GM12878 (cell line): ENCODE results near the gene USP12. TPM values are rescaled to one million over a fixed set of nuclear protein-coding genes. Genes with fewer than 3 reads are reported as not detected.

Experiments
- ATAC-seq: fragments of 200-7000 bp; cut with Tn5 transposase; 3 replicates; pipeline ENCODE4 v1.9.1; 2020; ENCODE audit warnings: mild to moderate bottlenecking, moderate library complexity
- BruUV-seq: library from RNA; stranded (reverse); fragments of 400-500 nt; replicated peaks from 2 replicates; lab custom pipeline; 2021; lab: Mats Ljungman, UMichigan
- CTCF ChIA-PET: fragments of 300-600 bp; sonication (Branson Sonifier 250); formaldehyde crosslinking; extraction: SDS; loops from one replicate; lab custom pipeline; 2021; ENCODE audit warnings: inconsistent platforms; lab: Yijun Ruan, JAX
- POLR2A ChIA-PET: fragments of 350-600 bp; formaldehyde crosslinking; extraction: SDS; loops from one replicate; lab custom pipeline; 2021; ENCODE audit warnings: inconsistent platforms; lab: Charles Lee
- RAD21 ChIA-PET: fragments of 300-600 bp; sonication (Branson Sonifier 250); formaldehyde crosslinking; loops from one replicate; lab custom pipeline; 2023; ENCODE audit warnings: antibody characterized with exemption; ENCODE audit not compliant: unreplicated experiment; lab: Charles Lee
- SMC1A ChIA-PET: fragments of 300-600 bp; sonication (Branson Sonifier 250); formaldehyde crosslinking; loops from one replicate; lab custom pipeline; 2023; ENCODE audit not compliant: unreplicated experiment, uncharacterized antibody; lab: Charles Lee
- DNase-seq: peaks from one replicate; pipeline ENCODE4 v3.0.0-alpha.2; 2011; ENCODE audit warnings: low read depth, low spot score
- FAIRE-seq: peaks from 3 replicates; lab custom pipeline; 2011; peaks lifted over from hg19 to GRCh38; lab: Jason Lieb, UNC
- H2AFZ ChIP-seq: 2 replicates; pipeline ENCODE4 v1.6.0; 2011; ENCODE audit warnings: low read depth, low read length, control low read depth; ENCODE audit not compliant: control insufficient read depth
- H3K27ac ChIP-seq: 2 replicates; pipeline ENCODE4 v1.5.1; 2011; ENCODE audit warnings: control low read depth; ENCODE audit not compliant: control insufficient read depth, insufficient read depth
- H3K27me3 ChIP-seq, 2 experiments: replicated peaks in 1 of 2; 2 replicates each; pipeline versions ENCODE4 v1.6.0 to v1.6.1; 2011; ENCODE audit warnings: low read length in 1 of 2; ENCODE audit not compliant: control insufficient read depth in 2 of 2, insufficient read depth in 2 of 2
- H3K36me3 ChIP-seq, 2 experiments: 2 replicates each; pipeline ENCODE4 v1.5.1; 2011; ENCODE audit warnings: low read length in 1 of 2; ENCODE audit not compliant: control insufficient read depth in 2 of 2, insufficient read depth in 2 of 2
- H3K4me1 ChIP-seq: 2 replicates; pipeline ENCODE4 v1.6.1; 2011; ENCODE audit warnings: mild to moderate bottlenecking, low read length, moderate library complexity, mixed read lengths; ENCODE audit not compliant: control insufficient read depth, insufficient read depth
- H3K4me2 ChIP-seq: 2 replicates; pipeline ENCODE4 v1.6.0; 2011; ENCODE audit warnings: control low read depth; ENCODE audit not compliant: control insufficient read depth, insufficient read depth
- H3K4me3 ChIP-seq: fragments of 200-600 bp; sonication (generic); 2 replicates; pipeline ENCODE4 v1.5.1; 2016
- H3K79me2 ChIP-seq: 2 replicates; pipeline ENCODE4 v1.6.0; 2011; ENCODE audit warnings: low read length; ENCODE audit not compliant: control insufficient read depth, insufficient read depth
- H3K9ac ChIP-seq: 2 replicates; pipeline ENCODE4 v1.8.0; 2011; ENCODE audit warnings: low read length, control low read depth, mixed read lengths; ENCODE audit not compliant: control insufficient read depth, insufficient read depth
- H3K9me3 ChIP-seq: replicated peaks from 3 replicates; pipeline ENCODE4 v1.5.1; 2011; ENCODE audit warnings: mild to moderate bottlenecking, low read length; ENCODE audit not compliant: control insufficient read depth, insufficient read depth
- H4K20me1 ChIP-seq: 2 replicates; pipeline ENCODE4 v1.6.0; 2011; ENCODE audit not compliant: control insufficient read depth, insufficient read depth
- CEBPB ChIP-seq, 2 experiments: fragments of 150-350 bp in 1 of 2; IDR thresholded peaks; 2 replicates each; pipeline ENCODE4 v1.6.1; 2012 to 2014; ENCODE audit warnings: low read depth in 2 of 2, low read length in 2 of 2, borderline replicate concordance in 1 of 2, inconsistent platforms in 1 of 2
- CHD2 ChIP-seq: IDR thresholded peaks from 2 replicates; pipeline ENCODE4 v1.6.1; 2011; ENCODE audit warnings: low read depth, low read length, improper control_type of control experiment, borderline replicate concordance
- FOXK2 ChIP-seq: fragments of 450-650 bp; IDR thresholded peaks from 2 replicates; pipeline ENCODE4 v1.6.1; 2017; ENCODE audit warnings: mild to moderate bottlenecking, moderate library complexity
- IKZF1 ChIP-seq: fragments of 450-650 bp; conservative IDR thresholded peaks from 2 replicates; pipeline ENCODE4 v1.6.1; 2017; ENCODE audit warnings: antibody characterized with exemption, mild to moderate bottlenecking
- JUND ChIP-seq: IDR thresholded peaks from 2 replicates; pipeline ENCODE4 v1.6.1; 2012; ENCODE audit warnings: low read depth, mild to moderate bottlenecking, low read length, improper control_type of control experiment, moderate library complexity
- LARP7 ChIP-seq: fragments of 450-650 bp; IDR thresholded peaks from 2 replicates; pipeline ENCODE4 v1.6.1; 2017; ENCODE audit warnings: mild to moderate bottlenecking
- NFIC ChIP-seq: IDR thresholded peaks from 2 replicates; pipeline ENCODE4 v1.6.1; 2012; ENCODE audit warnings: low read depth, mild to moderate bottlenecking, inconsistent platforms, low read length, moderate library complexity
- NFYA ChIP-seq: IDR thresholded peaks from 2 replicates; pipeline ENCODE4 v1.6.1; 2011; ENCODE audit warnings: low read depth, mild to moderate bottlenecking, low read length, improper control_type of control experiment, borderline replicate concordance
- NFYB ChIP-seq: IDR thresholded peaks from 2 replicates; pipeline ENCODE4 v1.6.1; 2011; ENCODE audit warnings: low read depth, mild to moderate bottlenecking, low read length, improper control_type of control experiment, moderate library complexity; ENCODE audit not compliant: insufficient read depth
- ZNF384 ChIP-seq: IDR thresholded peaks from 2 replicates; pipeline ENCODE4 v1.6.1; 2012; ENCODE audit warnings: low read depth, mild to moderate bottlenecking, low read length, improper control_type of control experiment, borderline replicate concordance
- WGBS: methylation state at CpG from one replicate; pipeline ENCODE4 v1.1.6; 2016; ENCODE audit warnings: low lambda C conversion rate; ENCODE audit not compliant: insufficient replicate concordance, insufficient coverage; ENCODE audit errors: missing lambda C conversion rate; 5-methylcytosine and 5-hydroxymethylcytosine counted together
- in situ Hi-C: fragments of 300-500 bp; cut with MboI; formaldehyde crosslinking; loops from 9 replicates; pipeline ENCODE4 v1.14.3; 2018; ENCODE audit warnings: mixed read lengths
- intact Hi-C: fragments of 100-400 bp; cut with micrococcal nuclease; formaldehyde crosslinking; loops from one replicate; pipeline ENCODE4 v1.14.2; 2022; ENCODE audit not compliant: unreplicated experiment
- polyA plus RNA-seq, 11 experiments: library from polyadenylated mRNA; depleted of rRNA in 4 of 11; unstranded in 6 of 11; stranded (reverse) in 5 of 11; fragments of >200 nt; fragmentation: Nextera tagmentation in 4 of 11; fragmentation: Illumina TruSeq in 1 of 11; extraction: Ambion mirVana in 4 of 11; extraction: Trizol in 1 of 11; gene quantifications; 1 replicate in 1 of 11; 2 replicates in 10 of 11; pipeline versions ENCODE4 v1.2.1 to v1.2.3, GENCODE V29; 2011 to 2016; ENCODE audit warnings: inconsistent platforms in 2 of 11, missing spikeins in 2 of 11, low read depth in 1 of 11
- total RNA-seq, 4 experiments: library from RNA; depleted of rRNA in 3 of 4; stranded (reverse); fragments of >200 nt in 3 of 4; fragmentation: Illumina TruSeq in 1 of 4; extraction: Trizol in 1 of 4; gene quantifications; 2 replicates each; pipeline versions ENCODE4 v1.2.1 to v1.2.3, GENCODE V29; 2013 to 2021
- TF ChIP-seq, protein P1 (sequence below): fragments of 450-650 bp; formaldehyde crosslinking; IDR thresholded peaks from 2 replicates; pipeline ENCODE4 v1.4.0; 2022; ENCODE audit warnings: mild to moderate bottlenecking, moderate library complexity
- TF ChIP-seq, protein P2 (sequence below), 3 experiments: IDR thresholded peaks in 2 of 3; conservative IDR thresholded peaks in 1 of 3; 2 replicates each; pipeline ENCODE4 v1.5.1; 2011; ENCODE audit warnings: low read depth in 3 of 3, low read length in 3 of 3, mild to moderate bottlenecking in 3 of 3, control low read depth in 2 of 3, moderate library complexity in 2 of 3, inconsistent platforms in 1 of 3, mixed read lengths in 1 of 3; ENCODE audit not compliant: control insufficient read depth in 2 of 3, insufficient read depth in 1 of 3; ENCODE audit errors: extremely low read depth in 1 of 3
- TF ChIP-seq, protein P3 (sequence below): IDR thresholded peaks from 2 replicates; pipeline ENCODE4 v1.6.1; 2011; ENCODE audit warnings: borderline replicate concordance, low read depth, mild to moderate bottlenecking, moderate library complexity, low read length; ENCODE audit not compliant: insufficient read depth, poor library complexity, severe bottlenecking
- TF ChIP-seq, protein P4 (sequence below): IDR thresholded peaks from 2 replicates; pipeline ENCODE4 v1.6.1; 2012; ENCODE audit warnings: low read depth, low read length, improper control_type of control experiment

USP12 gene
- total and polyA plus RNA-seq, 10 of the 15 experiments (the other 5 are each of a cell fraction or from before 2014, with no cell fraction given), result 3.5 to 32.2 (median 24.6) TPM

DNA sequence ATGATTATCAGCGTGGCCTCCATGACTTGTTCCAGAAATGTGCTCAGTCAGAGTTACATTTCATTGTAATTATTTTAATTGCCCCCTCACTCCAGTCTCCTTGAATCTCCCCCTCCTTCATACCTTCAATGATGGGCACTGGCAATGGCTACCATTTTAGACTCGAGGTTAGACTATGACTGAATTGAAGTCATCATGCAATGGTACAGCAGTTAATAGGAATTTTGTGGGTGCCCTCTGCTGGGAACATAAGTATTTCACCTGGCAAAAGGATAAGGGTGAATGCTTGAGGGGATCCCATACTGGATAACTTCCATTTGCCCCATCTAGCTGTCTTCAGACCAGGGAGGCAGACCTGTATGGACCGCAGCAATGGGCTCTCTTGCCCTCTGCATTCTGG, 32.2 kb upstream of the USP12 start (continued):
- TF ChIP-seq, protein P1, sequence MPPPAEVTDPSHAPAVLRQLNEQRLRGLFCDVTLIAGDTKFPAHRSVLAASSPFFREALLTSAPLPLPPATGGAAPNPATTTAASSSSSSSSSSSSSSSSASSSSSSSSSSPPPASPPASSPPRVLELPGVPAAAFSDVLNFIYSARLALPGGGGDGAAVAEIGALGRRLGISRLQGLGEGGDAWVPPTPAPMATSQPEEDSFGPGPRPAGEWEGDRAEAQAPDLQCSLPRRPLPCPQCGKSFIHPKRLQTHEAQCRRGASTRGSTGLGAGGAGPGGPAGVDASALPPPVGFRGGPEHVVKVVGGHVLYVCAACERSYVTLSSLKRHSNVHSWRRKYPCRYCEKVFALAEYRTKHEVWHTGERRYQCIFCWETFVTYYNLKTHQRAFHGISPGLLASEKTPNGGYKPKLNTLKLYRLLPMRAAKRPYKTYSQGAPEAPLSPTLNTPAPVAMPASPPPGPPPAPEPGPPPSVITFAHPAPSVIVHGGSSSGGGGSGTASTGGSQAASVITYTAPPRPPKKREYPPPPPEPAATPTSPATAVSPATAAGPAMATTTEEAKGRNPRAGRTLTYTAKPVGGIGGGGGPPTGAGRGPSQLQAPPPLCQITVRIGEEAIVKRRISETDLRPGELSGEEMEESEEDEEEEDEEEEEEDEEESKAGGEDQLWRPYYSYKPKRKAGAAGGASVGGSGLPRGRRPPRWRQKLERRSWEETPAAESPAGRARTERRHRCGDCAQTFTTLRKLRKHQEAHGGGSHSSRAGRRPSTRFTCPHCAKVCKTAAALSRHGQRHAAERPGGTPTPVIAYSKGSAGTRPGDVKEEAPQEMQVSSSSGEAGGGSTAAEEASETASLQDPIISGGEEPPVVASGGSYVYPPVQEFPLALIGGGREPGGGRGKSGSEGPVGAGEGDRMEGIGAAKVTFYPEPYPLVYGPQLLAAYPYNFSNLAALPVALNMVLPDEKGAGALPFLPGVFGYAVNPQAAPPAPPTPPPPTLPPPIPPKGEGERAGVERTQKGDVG (CRISPR knock-in tag), result no peak
- TF ChIP-seq NFIC (no peak), FOXK2 (no peak), NFYB (no peak)
- TF ChIP-seq, protein P2, sequence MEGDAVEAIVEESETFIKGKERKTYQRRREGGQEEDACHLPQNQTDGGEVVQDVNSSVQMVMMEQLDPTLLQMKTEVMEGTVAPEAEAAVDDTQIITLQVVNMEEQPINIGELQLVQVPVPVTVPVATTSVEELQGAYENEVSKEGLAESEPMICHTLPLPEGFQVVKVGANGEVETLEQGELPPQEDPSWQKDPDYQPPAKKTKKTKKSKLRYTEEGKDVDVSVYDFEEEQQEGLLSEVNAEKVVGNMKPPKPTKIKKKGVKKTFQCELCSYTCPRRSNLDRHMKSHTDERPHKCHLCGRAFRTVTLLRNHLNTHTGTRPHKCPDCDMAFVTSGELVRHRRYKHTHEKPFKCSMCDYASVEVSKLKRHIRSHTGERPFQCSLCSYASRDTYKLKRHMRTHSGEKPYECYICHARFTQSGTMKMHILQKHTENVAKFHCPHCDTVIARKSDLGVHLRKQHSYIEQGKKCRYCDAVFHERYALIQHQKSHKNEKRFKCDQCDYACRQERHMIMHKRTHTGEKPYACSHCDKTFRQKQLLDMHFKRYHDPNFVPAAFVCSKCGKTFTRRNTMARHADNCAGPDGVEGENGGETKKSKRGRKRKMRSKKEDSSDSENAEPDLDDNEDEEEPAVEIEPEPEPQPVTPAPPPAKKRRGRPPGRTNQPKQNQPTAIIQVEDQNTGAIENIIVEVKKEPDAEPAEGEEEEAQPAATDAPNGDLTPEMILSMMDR (IDR thresholded peaks at IDR 0.05 in 2 of 3, conservative IDR thresholded peaks at IDR 0.05 in 1 of 3; ENCODE audit: control insufficient read depth in 2 of 3, extremely low read depth in 1 of 3, insufficient read depth in 1 of 3, low read depth in 3 of 3, low read length in 3 of 3), result peak in 1 of 3 experiments; percentile 37; a peak in 2 of 6 replicates

DNA sequence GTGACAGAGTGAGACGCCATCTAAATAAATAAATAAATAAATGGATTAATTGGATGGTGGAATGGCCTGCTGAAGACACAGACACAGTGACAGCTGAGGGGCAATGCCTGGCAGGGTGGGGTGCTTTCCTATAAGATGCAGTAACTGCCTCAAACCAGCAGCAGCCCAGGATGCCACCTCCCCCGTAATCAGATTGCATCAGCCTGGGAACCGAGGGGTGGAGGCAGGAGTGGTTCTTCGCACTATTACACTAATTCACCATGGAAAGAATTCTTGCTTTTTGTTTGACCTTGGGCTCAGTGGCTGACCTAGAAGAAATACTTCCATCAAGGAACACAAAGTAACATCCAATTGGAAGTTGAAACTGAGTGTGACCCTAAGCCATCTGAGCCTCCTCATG, 31.6 kb upstream of the USP12 start:
- ChIA-PET POLR2A (no interaction called here), RAD21 (interaction anchor here (1.5 to 1.8 kb wide), 2 partner anchors 33 to 159 kb away, joined by 3 read pairs; no protein-coding TSS in a partner anchor), SMC1A (interaction anchor here (1.9 kb wide), 1 partner anchor 218 kb away, joined by 17 read pairs; no protein-coding TSS in a partner anchor), CTCF (interaction anchor here (1.0 to 1.5 kb wide), 3 partner anchors 218 to 256 kb away, joined by 4 to 6 read pairs (median 5); no protein-coding TSS in a partner anchor)
- FAIRE-seq (no peak), DNase-seq (no peak), ATAC-seq (no peak)
- Histone ChIP-seq H3K9ac (no peak overlapping the region), H2AFZ (no peak overlapping the region), H3K27me3 (no peaks in the 10 kb centered on the region), H3K9me3 (no peaks in the 10 kb centered on the region), H3K4me3 (no peak overlapping the region), H3K79me2 (no peaks in the 10 kb centered on the region), H3K27ac (no peak overlapping the region), H3K4me2 (no peak overlapping the region), H3K4me1 (no peaks in the 10 kb centered on the region), H4K20me1 (no peaks in the 10 kb centered on the region), H3K36me3 (no peaks in the 10 kb centered on the region)
- in situ Hi-C loops (no loop called here), intact Hi-C loops (no loop called here)
- no TSS peak for BruUV-seq
- WGBS, result 92% methylated on average over 4 of the region's 4 CpGs
- TF ChIP-seq, protein P3, sequence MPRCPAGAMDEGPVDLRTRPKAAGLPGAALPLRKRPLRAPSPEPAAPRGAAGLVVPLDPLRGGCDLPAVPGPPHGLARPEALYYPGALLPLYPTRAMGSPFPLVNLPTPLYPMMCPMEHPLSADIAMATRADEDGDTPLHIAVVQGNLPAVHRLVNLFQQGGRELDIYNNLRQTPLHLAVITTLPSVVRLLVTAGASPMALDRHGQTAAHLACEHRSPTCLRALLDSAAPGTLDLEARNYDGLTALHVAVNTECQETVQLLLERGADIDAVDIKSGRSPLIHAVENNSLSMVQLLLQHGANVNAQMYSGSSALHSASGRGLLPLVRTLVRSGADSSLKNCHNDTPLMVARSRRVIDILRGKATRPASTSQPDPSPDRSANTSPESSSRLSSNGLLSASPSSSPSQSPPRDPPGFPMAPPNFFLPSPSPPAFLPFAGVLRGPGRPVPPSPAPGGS, result no peak
- TF ChIP-seq IKZF1 (no peak), JUND (no peak), NFYA (no peak), CEBPB (IDR thresholded peaks at IDR 0.05; ENCODE audit: borderline replicate concordance in 1 of 2, low read depth in 2 of 2, low read length in 2 of 2) (no peak), CHD2 (no peak), ZNF384 (no peak), LARP7 (no peak), NFYB (no peak)
- TF ChIP-seq, protein P4, sequence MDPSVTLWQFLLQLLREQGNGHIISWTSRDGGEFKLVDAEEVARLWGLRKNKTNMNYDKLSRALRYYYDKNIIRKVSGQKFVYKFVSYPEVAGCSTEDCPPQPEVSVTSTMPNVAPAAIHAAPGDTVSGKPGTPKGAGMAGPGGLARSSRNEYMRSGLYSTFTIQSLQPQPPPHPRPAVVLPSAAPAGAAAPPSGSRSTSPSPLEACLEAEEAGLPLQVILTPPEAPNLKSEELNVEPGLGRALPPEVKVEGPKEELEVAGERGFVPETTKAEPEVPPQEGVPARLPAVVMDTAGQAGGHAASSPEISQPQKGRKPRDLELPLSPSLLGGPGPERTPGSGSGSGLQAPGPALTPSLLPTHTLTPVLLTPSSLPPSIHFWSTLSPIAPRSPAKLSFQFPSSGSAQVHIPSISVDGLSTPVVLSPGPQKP, result no peak
